ENCODE measurements around the gene PNPLA3. TPM values are rescaled to one million over a fixed set of nuclear protein-coding genes. Genes with fewer than 3 reads are reported as not detected.

The PNPLA3 gene
- total and polyA plus RNA-seq, 2 experiments from 2014 or later, result 17.1 to 17.3 TPM

DNA sequence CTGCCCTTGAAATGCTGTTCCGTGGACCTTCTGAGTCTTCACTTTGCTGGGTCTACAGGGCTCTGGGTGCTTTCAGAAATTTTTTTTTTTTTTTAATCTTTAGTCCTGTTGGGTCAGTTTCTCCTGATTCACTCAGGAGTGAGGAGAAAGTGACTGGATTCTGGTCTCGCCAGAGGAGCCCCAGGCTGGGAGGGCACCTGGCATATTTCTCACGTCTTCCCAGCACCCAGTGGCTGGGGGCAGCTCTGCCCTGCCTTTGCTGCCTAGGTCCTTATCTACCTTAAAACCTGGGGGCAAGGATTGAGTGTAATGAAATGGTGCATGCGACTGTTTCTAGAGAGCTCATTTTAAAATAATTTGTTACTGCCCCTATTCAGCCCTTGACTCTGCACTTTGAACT, 55.0 kb downstream of the PNPLA3 start:
- H3K9me2 ChIP-seq (replicated peaks; ENCODE audit: insufficient read depth), result no peaks in the 10 kb centered on the region
- 93% methylated on average over 4 of the region's 4 CpGs for WGBS (ENCODE audit: low lambda C conversion rate, missing lambda C conversion rate)
- no peaks in the 10 kb centered on the region for H4K20me1 ChIP-seq (ENCODE audit: insufficient read depth, poor library complexity, severe bottlenecking)
- H3K27ac ChIP-seq, result no peak overlapping the region
- H3K9me3 ChIP-seq (ENCODE audit: low read depth), result no peaks in the 10 kb centered on the region
- TF ChIP-seq, protein P1, sequence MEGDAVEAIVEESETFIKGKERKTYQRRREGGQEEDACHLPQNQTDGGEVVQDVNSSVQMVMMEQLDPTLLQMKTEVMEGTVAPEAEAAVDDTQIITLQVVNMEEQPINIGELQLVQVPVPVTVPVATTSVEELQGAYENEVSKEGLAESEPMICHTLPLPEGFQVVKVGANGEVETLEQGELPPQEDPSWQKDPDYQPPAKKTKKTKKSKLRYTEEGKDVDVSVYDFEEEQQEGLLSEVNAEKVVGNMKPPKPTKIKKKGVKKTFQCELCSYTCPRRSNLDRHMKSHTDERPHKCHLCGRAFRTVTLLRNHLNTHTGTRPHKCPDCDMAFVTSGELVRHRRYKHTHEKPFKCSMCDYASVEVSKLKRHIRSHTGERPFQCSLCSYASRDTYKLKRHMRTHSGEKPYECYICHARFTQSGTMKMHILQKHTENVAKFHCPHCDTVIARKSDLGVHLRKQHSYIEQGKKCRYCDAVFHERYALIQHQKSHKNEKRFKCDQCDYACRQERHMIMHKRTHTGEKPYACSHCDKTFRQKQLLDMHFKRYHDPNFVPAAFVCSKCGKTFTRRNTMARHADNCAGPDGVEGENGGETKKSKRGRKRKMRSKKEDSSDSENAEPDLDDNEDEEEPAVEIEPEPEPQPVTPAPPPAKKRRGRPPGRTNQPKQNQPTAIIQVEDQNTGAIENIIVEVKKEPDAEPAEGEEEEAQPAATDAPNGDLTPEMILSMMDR (IDR thresholded peaks at IDR 0.05; ENCODE audit: poor library complexity), result no peak
- no peak for TF ChIP-seq EZH2 (IDR thresholded peaks at IDR 0.05; ENCODE audit: borderline replicate concordance)
- no peak for TF ChIP-seq EZH2phosphoT487 (IDR thresholded peaks at IDR 0.05; ENCODE audit: low read depth, severe bottlenecking, unreplicated experiment)
- no peak overlapping the region for H3K4me3 ChIP-seq
- H3K4me2 ChIP-seq, result no peak overlapping the region
- no peaks in the 10 kb centered on the region for H3K79me2 ChIP-seq
- H3K4me1 ChIP-seq (ENCODE audit: insufficient read depth), result no peaks in the 10 kb centered on the region
- no peaks in the 10 kb centered on the region for H3K36me3 ChIP-seq (replicated peaks; ENCODE audit: insufficient read depth, low read depth)
- DNase-seq (ENCODE audit: low spot score), result no peak
- H2AFZ ChIP-seq, result no peak overlapping the region
- H3K27me3 ChIP-seq, result no peaks in the 10 kb centered on the region

DNA sequence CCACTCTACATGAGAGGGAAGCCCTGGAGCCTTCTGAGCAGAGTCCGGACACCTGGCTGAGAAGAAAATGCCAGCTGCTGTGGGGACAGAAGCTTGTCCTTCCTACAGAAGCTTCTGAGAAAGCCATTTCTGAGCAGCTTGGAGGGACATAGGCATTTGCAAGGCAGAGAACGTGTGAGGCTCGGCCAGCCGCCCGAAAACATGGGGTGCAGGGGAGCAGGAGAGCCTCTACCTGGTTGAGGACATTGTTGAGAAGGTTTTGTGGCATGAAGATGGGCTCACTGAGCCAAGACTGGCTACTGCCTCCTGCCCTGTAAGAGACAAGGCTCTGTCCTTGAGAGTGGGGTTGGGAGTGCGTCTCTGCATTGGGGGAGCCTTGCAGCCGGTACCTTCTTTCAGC, 57.0 kb downstream of the PNPLA3 start:
- TF ChIP-seq EZH2 (IDR thresholded peaks at IDR 0.05; ENCODE audit: borderline replicate concordance) (no peak), EZH2phosphoT487 (IDR thresholded peaks at IDR 0.05; ENCODE audit: low read depth, severe bottlenecking, unreplicated experiment) (no peak)
- TF ChIP-seq, protein P1 (IDR thresholded peaks at IDR 0.05; ENCODE audit: poor library complexity), result no peak
- no peak overlapping the region for H3K4me2 ChIP-seq
- H4K20me1 ChIP-seq (ENCODE audit: insufficient read depth, poor library complexity, severe bottlenecking), result no peaks in the 10 kb centered on the region
- no peaks in the 10 kb centered on the region for H3K9me2 ChIP-seq (replicated peaks; ENCODE audit: insufficient read depth)
- DNase-seq (ENCODE audit: low spot score), result no peak
- H3K79me2 ChIP-seq, result no peaks in the 10 kb centered on the region
- H3K4me3 ChIP-seq, result no peak overlapping the region
- H3K36me3 ChIP-seq (replicated peaks; ENCODE audit: insufficient read depth, low read depth), result no peaks in the 10 kb centered on the region
- H3K27me3 ChIP-seq, result no peaks in the 10 kb centered on the region
- H3K27ac ChIP-seq, result no peak overlapping the region
- no peaks in the 10 kb centered on the region for H3K9me3 ChIP-seq (ENCODE audit: low read depth)
- H3K4me1 ChIP-seq (ENCODE audit: insufficient read depth), result no peaks in the 10 kb centered on the region
- 98% methylated on average over 7 of the region's 7 CpGs for WGBS (ENCODE audit: low lambda C conversion rate, missing lambda C conversion rate)
- H2AFZ ChIP-seq, result no peak overlapping the region

DNA sequence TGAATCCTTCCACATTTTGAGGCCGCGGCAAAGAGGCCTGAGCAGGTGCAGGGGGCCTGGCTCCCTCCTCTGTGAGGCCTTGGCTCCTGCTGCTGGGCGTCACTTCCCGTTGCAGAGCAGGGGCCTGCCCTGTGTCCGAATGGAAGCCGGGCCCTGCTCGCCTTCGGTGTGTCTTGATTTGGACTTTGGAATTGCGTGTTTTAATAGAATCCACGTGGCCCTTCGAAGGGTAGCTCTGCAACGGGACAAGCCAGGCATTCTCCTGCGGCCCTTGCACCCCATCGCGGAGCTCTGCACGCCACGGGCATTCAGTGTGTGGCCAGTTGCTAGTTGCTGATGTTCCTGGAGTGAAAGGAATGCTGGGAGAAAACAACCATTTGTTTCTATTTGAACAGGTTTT, 57.4 kb downstream of the PNPLA3 start:
- H2AFZ ChIP-seq, result no peak overlapping the region
- H3K4me1 ChIP-seq (ENCODE audit: insufficient read depth), result no peaks in the 10 kb centered on the region
- no peak for DNase-seq (ENCODE audit: low spot score)
- no peak overlapping the region for H3K27ac ChIP-seq
- no peaks in the 10 kb centered on the region for H3K9me3 ChIP-seq (ENCODE audit: low read depth)
- no peaks in the 10 kb centered on the region for H3K27me3 ChIP-seq
- H3K9me2 ChIP-seq (replicated peaks; ENCODE audit: insufficient read depth), result no peaks in the 10 kb centered on the region
- H3K4me2 ChIP-seq, result no peak overlapping the region
- no peaks in the 10 kb centered on the region for H4K20me1 ChIP-seq (ENCODE audit: insufficient read depth, poor library complexity, severe bottlenecking)
- no peaks in the 10 kb centered on the region for H3K36me3 ChIP-seq (replicated peaks; ENCODE audit: insufficient read depth, low read depth)
- no peak overlapping the region for H3K4me3 ChIP-seq
- TF ChIP-seq EZH2phosphoT487 (IDR thresholded peaks at IDR 0.05; ENCODE audit: low read depth, severe bottlenecking, unreplicated experiment), result no peak
- no peak for TF ChIP-seq EZH2 (IDR thresholded peaks at IDR 0.05; ENCODE audit: borderline replicate concordance)
- TF ChIP-seq, protein P1 (IDR thresholded peaks at IDR 0.05; ENCODE audit: poor library complexity), result no peak
- WGBS (ENCODE audit: low lambda C conversion rate, missing lambda C conversion rate), result 95% methylated on average over 17 of the region's 17 CpGs
- H3K79me2 ChIP-seq, result no peaks in the 10 kb centered on the region

DNA sequence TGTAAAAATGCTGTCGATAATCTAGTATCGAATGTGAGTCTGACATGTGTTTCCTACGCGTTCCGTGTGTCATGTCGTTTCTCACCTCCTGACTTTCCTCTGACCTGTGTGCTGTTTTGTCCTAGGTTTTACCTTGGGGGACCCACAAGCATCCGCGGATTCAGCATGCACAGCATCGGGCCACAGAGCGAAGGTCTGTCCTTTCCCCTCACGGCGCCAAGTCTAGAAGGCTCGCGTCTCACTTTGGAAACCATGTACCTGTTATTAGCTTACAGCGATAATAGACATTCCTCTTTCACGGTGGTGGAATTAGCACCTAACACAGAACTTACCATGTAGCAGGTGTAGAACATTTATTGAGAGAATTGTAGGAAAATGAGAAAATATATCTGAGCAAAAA, 60.2 kb downstream of the PNPLA3 start:
- no peak overlapping the region for H3K4me2 ChIP-seq
- no peak overlapping the region for H2AFZ ChIP-seq
- no peak for DNase-seq (ENCODE audit: low spot score)
- H3K27ac ChIP-seq, result no peak overlapping the region
- no peaks in the 10 kb centered on the region for H3K9me3 ChIP-seq (ENCODE audit: low read depth)
- no peak overlapping the region for H3K4me3 ChIP-seq
- H3K27me3 ChIP-seq, result no peaks in the 10 kb centered on the region
- TF ChIP-seq EZH2phosphoT487 (IDR thresholded peaks at IDR 0.05; ENCODE audit: low read depth, severe bottlenecking, unreplicated experiment) (no peak), EZH2 (IDR thresholded peaks at IDR 0.05; ENCODE audit: borderline replicate concordance) (no peak)
- TF ChIP-seq, protein P1 (IDR thresholded peaks at IDR 0.05; ENCODE audit: poor library complexity), result no peak
- no peaks in the 10 kb centered on the region for H3K79me2 ChIP-seq
- H4K20me1 ChIP-seq (ENCODE audit: insufficient read depth, poor library complexity, severe bottlenecking), result no peaks in the 10 kb centered on the region
- WGBS (ENCODE audit: low lambda C conversion rate, missing lambda C conversion rate), result 96% methylated on average over 16 of the region's 16 CpGs
- no peaks in the 10 kb centered on the region for H3K9me2 ChIP-seq (replicated peaks; ENCODE audit: insufficient read depth)
- H3K36me3 ChIP-seq (replicated peaks; ENCODE audit: insufficient read depth, low read depth), result no peaks in the 10 kb centered on the region
- H3K4me1 ChIP-seq (ENCODE audit: insufficient read depth), result no peaks in the 10 kb centered on the region

Measured in hepatocyte (in vitro differentiated cells).